H9 (cell line): ENCODE measurements around the gene KIRREL3. TPM values are rescaled to one million over a fixed set of nuclear protein-coding genes. Genes with fewer than 3 reads are reported as not detected.

Experiments
- DNase-seq: peaks from one replicate; pipeline ENCODE4 v3.0.0-alpha.2; 2017
- H2AFZ ChIP-seq: one replicate; pipeline ENCODE4 v1.6.1; 2013; ENCODE audit warnings: mild to moderate bottlenecking, low read length, control low read depth, moderate library complexity
- H2AK5ac ChIP-seq: 2 replicates; pipeline ENCODE4 v1.6.1; 2013; ENCODE audit warnings: low read length, control low read depth, mixed read lengths; ENCODE audit not compliant: insufficient read length
- H2BK120ac ChIP-seq: one replicate; pipeline ENCODE4 v1.6.1; 2013; ENCODE audit warnings: low read depth, mild to moderate bottlenecking, low read length, control low read depth, inconsistent platforms; ENCODE audit not compliant: poor library complexity, severe bottlenecking
- H2BK12ac ChIP-seq: 2 replicates; pipeline ENCODE4 v1.6.1; 2013; ENCODE audit warnings: low read length, control low read depth, mixed read lengths, low read depth; ENCODE audit not compliant: insufficient read length
- H2BK15ac ChIP-seq: 2 replicates; pipeline ENCODE4 v1.6.1; 2013; ENCODE audit warnings: low read depth, low read length, control low read depth
- H2BK20ac ChIP-seq: one replicate; pipeline ENCODE4 v1.6.1; 2013; ENCODE audit warnings: low read depth, mild to moderate bottlenecking, low read length, control low read depth, inconsistent platforms; ENCODE audit not compliant: poor library complexity, severe bottlenecking
- H2BK5ac ChIP-seq: 2 replicates; pipeline ENCODE4 v1.6.1; 2013; ENCODE audit warnings: low read length, control low read depth, mixed read lengths; ENCODE audit not compliant: insufficient read length
- H3K14ac ChIP-seq: 2 replicates; pipeline ENCODE4 v1.6.1; 2013; ENCODE audit warnings: low read length, control low read depth; ENCODE audit not compliant: insufficient read depth
- H3K18ac ChIP-seq: 2 replicates; pipeline ENCODE4 v1.6.1; 2013; ENCODE audit warnings: low read depth, mild to moderate bottlenecking, mixed read lengths, low read length, control low read depth; ENCODE audit not compliant: insufficient read length
- H3K23ac ChIP-seq: 2 replicates; pipeline ENCODE4 v1.6.1; 2013; ENCODE audit warnings: low read length, control low read depth, mixed read lengths, low read depth; ENCODE audit not compliant: insufficient read length
- H3K23me2 ChIP-seq: 2 replicates; pipeline ENCODE4 v1.6.1; 2013; ENCODE audit warnings: low read depth, mild to moderate bottlenecking, mixed read lengths, low read length, control low read depth; ENCODE audit not compliant: insufficient read length, poor library complexity, severe bottlenecking
- H3K27ac ChIP-seq: 2 replicates; pipeline ENCODE4 v1.5.1; 2013; ENCODE audit warnings: low read length, control low read depth, mixed read lengths, low read depth; ENCODE audit not compliant: insufficient read length
- H3K27me3 ChIP-seq: 2 replicates; pipeline ENCODE4 v1.6.1; 2013; ENCODE audit warnings: low read length, control low read depth, inconsistent platforms; ENCODE audit not compliant: insufficient read depth
- H3K4ac ChIP-seq: 2 replicates; pipeline ENCODE4 v1.6.1; 2013; ENCODE audit warnings: low read depth, mild to moderate bottlenecking, control low read depth, inconsistent platforms, low read length, moderate library complexity
- H3K4me1 ChIP-seq: 2 replicates; pipeline ENCODE4 v1.6.1; 2013; ENCODE audit warnings: low read length, control low read depth, inconsistent platforms; ENCODE audit not compliant: insufficient read depth
- H3K4me2 ChIP-seq: 2 replicates; pipeline ENCODE4 v1.6.1; 2013; ENCODE audit warnings: low read length, control low read depth, mixed read lengths; ENCODE audit not compliant: insufficient read length, insufficient read depth
- H3K56ac ChIP-seq: 2 replicates; pipeline ENCODE4 v1.6.1; 2013; ENCODE audit warnings: low read depth, mild to moderate bottlenecking, mixed read lengths, low read length, control low read depth; ENCODE audit not compliant: insufficient read length
- H3K79me1 ChIP-seq: 2 replicates; pipeline ENCODE4 v1.6.1; 2013; ENCODE audit warnings: low read depth, mild to moderate bottlenecking, moderate library complexity, low read length, control low read depth, inconsistent platforms; ENCODE audit not compliant: insufficient read depth, poor library complexity, severe bottlenecking
- H3K79me2 ChIP-seq: 2 replicates; pipeline ENCODE4 v1.6.1; 2013; ENCODE audit warnings: low read length, control low read depth, inconsistent platforms; ENCODE audit not compliant: insufficient read depth
- H3K9ac ChIP-seq: 2 replicates; pipeline ENCODE4 v1.6.1; 2013; ENCODE audit warnings: low read length, control low read depth, mixed read lengths; ENCODE audit not compliant: insufficient read length; ENCODE audit errors: extremely low read depth
- H3K9me3 ChIP-seq: one replicate; pipeline ENCODE4 v1.6.1; 2013; ENCODE audit warnings: low read depth, low read length, inconsistent platforms; ENCODE audit not compliant: control insufficient read depth
- H3T11ph ChIP-seq: one replicate; pipeline ENCODE4 v1.6.1; 2013; ENCODE audit warnings: mild to moderate bottlenecking, low read length, control low read depth, inconsistent platforms
- H4K20me1 ChIP-seq: one replicate; pipeline ENCODE4 v1.6.1; 2013; ENCODE audit not compliant: control insufficient read depth, insufficient read length, insufficient read depth
- H4K5ac ChIP-seq: 2 replicates; pipeline ENCODE4 v1.6.1; 2013; ENCODE audit warnings: low read depth, mild to moderate bottlenecking, mixed read lengths, low read length, control low read depth; ENCODE audit not compliant: insufficient read length
- H4K8ac ChIP-seq: replicated peaks from 2 replicates; pipeline ENCODE4 v1.6.1; 2013; ENCODE audit warnings: low read length, control low read depth, mixed read lengths, low read depth; ENCODE audit not compliant: insufficient read length
- H4K91ac ChIP-seq: 2 replicates; pipeline ENCODE4 v1.6.1; 2013; ENCODE audit warnings: low read depth, mild to moderate bottlenecking, moderate library complexity, mixed read lengths, low read length, control low read depth; ENCODE audit not compliant: insufficient read length
- H3K27ac Mint-ChIP-seq, 3 experiments: 2 replicates in 2 of 3; 3 replicates in 1 of 3; pipeline ENCODE4 v1.8.0; 2020 to 2021; ENCODE audit warnings: mixed read lengths in 3 of 3, mild to moderate bottlenecking in 1 of 3, moderate library complexity in 1 of 3
- H3K27me3 Mint-ChIP-seq: 2 replicates; pipeline ENCODE4 v1.8.0; 2021; ENCODE audit warnings: low read depth, mild to moderate bottlenecking, moderate library complexity, mixed read lengths
- H3K36me3 Mint-ChIP-seq, 3 experiments: 2 replicates in 2 of 3; 3 replicates in 1 of 3; pipeline ENCODE4 v1.8.0; 2020 to 2021; ENCODE audit warnings: low read depth in 3 of 3, mixed read lengths in 3 of 3; ENCODE audit not compliant: insufficient read depth in 1 of 3
- H3K4me1 Mint-ChIP-seq, 2 experiments: 2 replicates each; pipeline ENCODE4 v1.8.0; 2020; ENCODE audit warnings: mixed read lengths in 2 of 2
- H3K4me3 Mint-ChIP-seq, 2 experiments: 2 replicates in 1 of 2; 3 replicates in 1 of 2; pipeline ENCODE4 v1.8.0; 2020 to 2021; ENCODE audit warnings: mild to moderate bottlenecking in 2 of 2, mixed read lengths in 2 of 2, moderate library complexity in 1 of 2
- H3K9me3 Mint-ChIP-seq, 2 experiments: 2 replicates in 1 of 2; 3 replicates in 1 of 2; pipeline ENCODE4 v1.8.0; 2020; ENCODE audit warnings: mild to moderate bottlenecking in 2 of 2, mixed read lengths in 2 of 2, moderate library complexity in 1 of 2
- CTCF ChIP-seq: fragments of 200-600 bp; sonication (generic); conservative IDR thresholded peaks from 3 replicates; pipeline ENCODE4 v1.8.0; 2021; ENCODE audit warnings: antibody characterized with exemption, mild to moderate bottlenecking
- WGBS: extraction: QIAGEN DNeasy Blood & Tissue Kit; methylation state at CpG from one replicate; pipeline ENCODE4 v1.1.7; 2013; ENCODE audit warnings: missing lambda C conversion rate, low lambda C conversion rate, mixed read lengths; ENCODE audit not compliant: insufficient read length; ENCODE audit errors: extremely low coverage; 5-methylcytosine and 5-hydroxymethylcytosine counted together
- total RNA-seq: library from RNA; stranded (reverse); gene quantifications from 2 replicates; pipeline ENCODE4 v1.2.1, GENCODE V29; 2021

KIRREL3 gene
- total RNA-seq, 1 experiment from 2014 or later: 0.17 TPM

- Mint-ChIP-seq H3K36me3 (no peaks in the 10 kb centered on the region), H3K27ac (no peak overlapping the region), H3K27me3 (no peaks in the 10 kb centered on the region; the same call in 1 of the 2 replicates), H3K9me3 (no peaks in the 10 kb centered on the region; a peak in 1 of 5 replicates), H3K4me3 (no peak overlapping the region), H3K4me1 (peaks cover 24 to 42% of the 10 kb centered on the region in 2 experiments)
- H3K18ac ChIP-seq: no peak overlapping the region
- H4K20me1 ChIP-seq: no peaks in the 10 kb centered on the region
- H3K27ac ChIP-seq: no peak overlapping the region
- no peak overlapping the region for H4K91ac ChIP-seq
- no peak overlapping the region for H3K56ac ChIP-seq
- no peak for TF ChIP-seq CTCF
- no peak overlapping the region for H3T11ph ChIP-seq
- H3K4me2 ChIP-seq: no peak overlapping the region
- no peak overlapping the region for H3K14ac ChIP-seq
- no peaks in the 10 kb centered on the region for H3K79me1 ChIP-seq
- no peak overlapping the region for H2BK120ac ChIP-seq
- no peak overlapping the region for H2AFZ ChIP-seq
- no CpG with 5 or more reads among the region's 2 CpGs for WGBS
- H4K5ac ChIP-seq: no peak overlapping the region
- H3K27me3 ChIP-seq: no peaks in the 10 kb centered on the region
- no peak overlapping the region for H3K9ac ChIP-seq
- H3K4ac ChIP-seq: no peak overlapping the region
- H4K8ac ChIP-seq: no peak overlapping the region
- no peaks in the 10 kb centered on the region; the same call in 1 of the 2 replicates for H3K4me1 ChIP-seq
- no peak overlapping the region for H2BK12ac ChIP-seq
- no peak overlapping the region for H2BK20ac ChIP-seq
- H2BK15ac ChIP-seq: no peak overlapping the region
- no peak overlapping the region for H2BK5ac ChIP-seq
- no peaks in the 10 kb centered on the region for H3K79me2 ChIP-seq
- no peak overlapping the region for H3K23ac ChIP-seq
- H3K9me3 ChIP-seq: no peaks in the 10 kb centered on the region
- no peak for DNase-seq
- no peak overlapping the region for H2AK5ac ChIP-seq
- peaks cover 3% of the 10 kb centered on the region for H3K23me2 ChIP-seq
Observed at GRCh38 chr11:126546191-126546590, 454.4 kb downstream of the KIRREL3 start.
